HEK293T (cell line): ENCODE data around the gene ANGPT4.

ENCODE experiments used
- CTCF ChIA-PET: fragments of 350-600 bp; formaldehyde crosslinking; extraction: SDS; loops from one replicate; lab custom pipeline; 2021; ENCODE audit warnings: antibody characterized with exemption, inconsistent platforms; lab: Yijun Ruan, JAX
- POLR2A ChIA-PET: fragments of 350-600 bp; formaldehyde crosslinking; extraction: SDS; loops from one replicate; lab custom pipeline; 2020; ENCODE audit warnings: antibody characterized with exemption, inconsistent platforms; lab: Yijun Ruan, JAX
- DNase-seq: peaks from one replicate; pipeline ENCODE4 v3.0.0; 2012; ENCODE audit warnings: mixed read lengths; ENCODE audit errors: extremely low spot score
- ARNT ChIP-seq: fragments of 450-650 bp; IDR thresholded peaks from 2 replicates; pipeline ENCODE4 v1.6.1; 2017; ENCODE audit warnings: mild to moderate bottlenecking
- BHLHE40 ChIP-seq: fragments of 450-650 bp; IDR thresholded peaks from 2 replicates; pipeline ENCODE4 v1.6.1; 2016; ENCODE audit warnings: mild to moderate bottlenecking, moderate library complexity, borderline replicate concordance
- CTBP1 ChIP-seq: fragments of 450-650 bp; IDR thresholded peaks from 2 replicates; pipeline ENCODE4 v1.6.1; 2016; ENCODE audit warnings: borderline replicate concordance
- ELF4 ChIP-seq: fragments of 450-650 bp; IDR thresholded peaks from 2 replicates; pipeline ENCODE4 v1.6.1; 2017; ENCODE audit warnings: antibody characterized with exemption
- FOXA1 ChIP-seq: fragments of 450-650 bp; IDR thresholded peaks from 2 replicates; pipeline ENCODE4 v1.6.1; 2016; ENCODE audit warnings: mild to moderate bottlenecking
- FOXK2 ChIP-seq: fragments of 450-650 bp; IDR thresholded peaks from 2 replicates; pipeline ENCODE4 v1.6.1; 2016; ENCODE audit warnings: mild to moderate bottlenecking
- FOXM1 ChIP-seq: fragments of 450-650 bp; IDR thresholded peaks from 2 replicates; pipeline ENCODE4 v1.6.1; 2017; ENCODE audit warnings: mild to moderate bottlenecking, borderline replicate concordance
- HDGF ChIP-seq: fragments of 450-650 bp; IDR thresholded peaks from 2 replicates; pipeline ENCODE4 v1.6.1; 2017; ENCODE audit warnings: antibody characterized with exemption, borderline replicate concordance
- L3MBTL2 ChIP-seq: fragments of 450-650 bp; conservative IDR thresholded peaks from 2 replicates; pipeline ENCODE4 v1.6.1; 2016; ENCODE audit warnings: mild to moderate bottlenecking
- LEF1 ChIP-seq: fragments of 450-650 bp; IDR thresholded peaks from 2 replicates; pipeline ENCODE4 v1.6.1; 2017; ENCODE audit warnings: mild to moderate bottlenecking, borderline replicate concordance
- NFRKB ChIP-seq: fragments of 450-650 bp; IDR thresholded peaks from 2 replicates; pipeline ENCODE4 v1.6.1; 2016; ENCODE audit warnings: mild to moderate bottlenecking, moderate library complexity
- PKNOX1 ChIP-seq: fragments of 450-650 bp; IDR thresholded peaks from 2 replicates; pipeline ENCODE4 v1.6.1; 2016
- SP1 ChIP-seq: fragments of 450-650 bp; IDR thresholded peaks from 2 replicates; pipeline ENCODE4 v1.6.1; 2017
- SUZ12 ChIP-seq: fragments of 450-650 bp; IDR thresholded peaks from 2 replicates; pipeline ENCODE4 v1.6.1; 2016; ENCODE audit warnings: mild to moderate bottlenecking
- TARDBP ChIP-seq: fragments of 450-650 bp; IDR thresholded peaks from 2 replicates; pipeline ENCODE4 v1.6.1; 2016
- ZNF384 ChIP-seq: fragments of 450-650 bp; IDR thresholded peaks from 2 replicates; pipeline ENCODE4 v1.6.1; 2016

The ANGPT4 gene

GRCh38 chr20:931401-931800, 15.3 kb upstream of the ANGPT4 start:
- POLR2A ChIA-PET: no interaction called here
- CTCF ChIA-PET: no interaction called here

GRCh38 chr20:926670-927069, 10.5 kb upstream of the ANGPT4 start:
- TF ChIP-seq NFRKB: no peak
- TF ChIP-seq ARNT: no peak
- TF ChIP-seq CTBP1: no peak
- TF ChIP-seq FOXK2: no peak
- DNase-seq: no peak
- POLR2A ChIA-PET: no interaction called here
- CTCF ChIA-PET: no interaction called here

More at GRCh38 chr20:931401-931800, 15.3 kb upstream of the ANGPT4 start:
- DNase-seq: no peak
- TF ChIP-seq ELF4 (no peak), ARNT (no peak), ZNF384 (no peak)

- ChIA-PET CTCF (no interaction called here), POLR2A (no interaction called here)
- DNase-seq: no peak
- TF ChIP-seq SP1: no peak
- TF ChIP-seq HDGF: no peak
- TF ChIP-seq CTBP1: no peak
- TF ChIP-seq FOXM1: no peak
- no peak for TF ChIP-seq PKNOX1
Measured at GRCh38 chr20:925516-925915, 9.4 kb upstream of the ANGPT4 start.

GRCh38 chr20:924639-925038, 8.5 kb upstream of the ANGPT4 start:
- POLR2A ChIA-PET: no interaction called here
- TF ChIP-seq FOXK2 (no peak), SP1 (no peak), L3MBTL2 (no peak), NFRKB (no peak), ZNF384 (no peak), CTBP1 (no peak), ARNT (no peak), SUZ12 (no peak), FOXA1 (no peak), TARDBP (no peak), PKNOX1 (no peak), ELF4 (no peak), HDGF (no peak), BHLHE40 (no peak), FOXM1 (no peak), LEF1 (no peak)
- CTCF ChIA-PET: no interaction called here
- DNase-seq: no peak

GRCh38 chr20:922781-923180, 6.6 kb upstream of the ANGPT4 start:
- TF ChIP-seq CTBP1 (no peak), FOXA1 (no peak), SP1 (no peak), NFRKB (no peak), ARNT (no peak), BHLHE40 (no peak), HDGF (no peak), PKNOX1 (no peak), TARDBP (no peak), LEF1 (no peak), L3MBTL2 (no peak), FOXK2 (no peak), SUZ12 (no peak), FOXM1 (no peak), ELF4 (no peak), ZNF384 (no peak)
- CTCF ChIA-PET: no interaction called here
- DNase-seq: no peak
- POLR2A ChIA-PET: no interaction called here

- CTCF ChIA-PET: no interaction called here
- TF ChIP-seq PKNOX1 (no peak), LEF1 (no peak), CTBP1 (no peak), L3MBTL2 (no peak), HDGF (no peak), BHLHE40 (no peak), ZNF384 (no peak), FOXK2 (no peak)
- POLR2A ChIA-PET: no interaction called here
- no peak for DNase-seq
Measured at GRCh38 chr20:921068-921467, 4.9 kb upstream of the ANGPT4 start.

GRCh38 chr20:920311-920710, 4.2 kb upstream of the ANGPT4 start:
- ChIA-PET POLR2A (no interaction called here), CTCF (no interaction called here)
- DNase-seq: no peak
- TF ChIP-seq FOXA1 (no peak), ARNT (no peak), TARDBP (no peak)
